ENCODE measurements around the gene MXRA7. TPM values are rescaled to one million over a fixed set of nuclear protein-coding genes. Genes with fewer than 3 reads are reported as not detected.
"Not testable (repeated sequence)": the region's sequence is repeated elsewhere in the genome, so short reads cannot be mapped to it uniquely, and the experiment has no call there.

MXRA7 gene
- total RNA-seq, 1 donor from 2014 or later = 54.0 TPM

DNA sequence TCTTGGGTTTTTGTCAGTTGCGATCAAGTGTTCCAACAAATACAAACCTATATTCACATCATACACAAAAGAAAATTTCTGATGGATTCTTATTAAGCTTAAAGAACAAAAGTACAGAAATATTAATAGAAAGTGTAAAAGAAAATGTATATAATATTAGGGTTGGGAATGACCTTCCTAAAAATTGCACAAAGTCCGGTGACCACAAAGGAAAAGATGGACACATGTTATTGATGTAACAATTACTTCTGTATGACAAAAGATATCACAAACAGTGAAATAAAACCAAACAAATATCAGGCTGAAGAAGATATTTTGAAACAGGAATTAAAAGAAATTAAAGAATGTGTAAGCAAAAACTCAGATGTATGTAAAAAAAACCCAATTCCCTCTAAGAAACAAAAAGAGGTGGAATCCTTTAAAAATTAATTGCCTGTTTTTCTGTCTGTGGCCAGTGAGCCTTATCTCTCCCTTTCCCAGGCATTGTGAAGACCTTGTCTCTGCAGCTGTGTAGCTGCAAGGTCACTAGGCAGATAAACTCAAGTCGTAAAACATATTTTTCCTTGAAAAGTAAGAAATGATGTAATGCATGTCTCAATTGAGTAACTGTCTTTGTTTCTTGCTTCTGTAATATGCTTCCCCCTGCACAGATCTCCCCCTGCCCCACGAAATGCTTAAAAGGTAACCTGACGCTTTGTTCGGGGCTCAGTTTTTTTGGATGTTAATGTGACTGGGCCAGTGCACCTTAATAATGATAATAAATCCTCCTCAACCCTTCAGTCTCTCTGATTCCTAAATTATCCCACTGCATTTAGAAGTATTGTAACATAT is 70.0 kb downstream of the MXRA7 start:
- H3K36me3 Mint-ChIP-seq (ENCODE audit: low read depth) = no peaks in the 10 kb centered on the region
- H3K27ac Mint-ChIP-seq (ENCODE audit: unreplicated experiment) = no peak overlapping the region
- TF ChIP-seq, protein P1, sequence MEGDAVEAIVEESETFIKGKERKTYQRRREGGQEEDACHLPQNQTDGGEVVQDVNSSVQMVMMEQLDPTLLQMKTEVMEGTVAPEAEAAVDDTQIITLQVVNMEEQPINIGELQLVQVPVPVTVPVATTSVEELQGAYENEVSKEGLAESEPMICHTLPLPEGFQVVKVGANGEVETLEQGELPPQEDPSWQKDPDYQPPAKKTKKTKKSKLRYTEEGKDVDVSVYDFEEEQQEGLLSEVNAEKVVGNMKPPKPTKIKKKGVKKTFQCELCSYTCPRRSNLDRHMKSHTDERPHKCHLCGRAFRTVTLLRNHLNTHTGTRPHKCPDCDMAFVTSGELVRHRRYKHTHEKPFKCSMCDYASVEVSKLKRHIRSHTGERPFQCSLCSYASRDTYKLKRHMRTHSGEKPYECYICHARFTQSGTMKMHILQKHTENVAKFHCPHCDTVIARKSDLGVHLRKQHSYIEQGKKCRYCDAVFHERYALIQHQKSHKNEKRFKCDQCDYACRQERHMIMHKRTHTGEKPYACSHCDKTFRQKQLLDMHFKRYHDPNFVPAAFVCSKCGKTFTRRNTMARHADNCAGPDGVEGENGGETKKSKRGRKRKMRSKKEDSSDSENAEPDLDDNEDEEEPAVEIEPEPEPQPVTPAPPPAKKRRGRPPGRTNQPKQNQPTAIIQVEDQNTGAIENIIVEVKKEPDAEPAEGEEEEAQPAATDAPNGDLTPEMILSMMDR (conservative IDR thresholded peaks at IDR 0.05) = no peak
- H3K27me3 Mint-ChIP-seq (ENCODE audit: low read depth) = no peaks in the 10 kb centered on the region
- H3K4me3 Mint-ChIP-seq = no peak overlapping the region
- peaks cover 43% of the 10 kb centered on the region for H3K4me1 Mint-ChIP-seq
- no peaks in the 10 kb centered on the region for H3K9me3 Mint-ChIP-seq
- DNase-seq (ENCODE audit: low read depth, low spot score) = no peak

DNA sequence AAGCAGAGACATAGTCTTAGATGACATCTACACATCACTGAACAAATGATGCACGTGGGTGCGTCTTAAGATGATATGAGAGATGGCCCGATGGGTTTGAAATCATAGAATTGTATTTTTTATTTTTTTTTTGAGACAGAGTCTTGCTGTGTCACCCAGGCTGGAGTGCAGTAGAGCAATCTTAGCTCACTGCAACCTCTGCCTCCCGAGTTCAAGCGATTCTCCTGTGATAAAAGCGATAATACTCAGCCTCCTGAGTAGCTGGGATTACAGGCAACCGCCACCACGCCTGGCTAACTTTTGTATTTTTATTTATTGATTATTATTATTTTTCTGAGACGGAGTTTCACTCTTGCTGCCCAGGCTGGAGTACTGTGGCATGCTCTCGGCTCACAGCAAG is 72.5 kb downstream of the MXRA7 start:
- DNase-seq (ENCODE audit: low read depth, low spot score) = no peak
- H3K27me3 Mint-ChIP-seq (ENCODE audit: low read depth) = no peaks in the 10 kb centered on the region
- H3K9me3 Mint-ChIP-seq = no peaks in the 10 kb centered on the region
- peaks cover 57% of the 10 kb centered on the region for H3K4me1 Mint-ChIP-seq
- no peak overlapping the region for H3K4me3 Mint-ChIP-seq
- H3K36me3 Mint-ChIP-seq (ENCODE audit: low read depth) = no peaks in the 10 kb centered on the region
- H3K27ac Mint-ChIP-seq (ENCODE audit: unreplicated experiment) = no peak overlapping the region
- TF ChIP-seq, protein P1 (conservative IDR thresholded peaks at IDR 0.05) = no peak

DNA sequence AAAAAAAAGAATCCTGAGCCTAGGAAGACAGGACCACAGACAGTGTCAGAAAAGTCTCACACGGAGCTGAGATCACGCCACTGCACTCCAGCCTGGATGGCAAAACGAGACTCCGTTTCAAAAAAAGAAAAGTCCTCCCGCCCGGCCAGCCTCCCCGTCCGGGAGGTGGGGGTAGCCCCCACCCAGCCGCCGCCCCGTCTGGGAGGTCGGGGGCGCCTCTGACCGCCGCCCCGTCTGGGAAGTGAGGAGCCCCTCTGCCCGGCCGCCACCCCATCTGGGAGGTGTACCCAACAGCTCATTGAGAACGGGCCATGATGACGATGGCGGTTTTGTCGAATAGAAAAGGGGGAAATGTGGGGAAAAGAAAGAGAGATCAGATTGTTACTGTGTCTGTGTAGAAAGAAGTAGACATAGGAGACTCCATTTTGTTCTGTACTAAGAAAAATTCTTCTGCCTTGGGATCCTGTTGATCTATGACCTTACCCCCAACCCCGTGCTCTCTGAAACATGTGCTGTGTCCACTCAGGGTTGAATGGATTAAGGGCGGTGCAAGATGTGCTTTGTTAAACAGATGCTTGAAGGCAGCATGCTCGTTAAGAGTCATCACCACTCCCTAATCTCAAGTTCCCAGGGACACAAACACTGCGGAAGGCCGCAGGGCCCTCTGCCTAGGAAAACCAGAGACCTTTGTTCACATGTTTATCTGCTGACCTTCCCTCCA is 74.1 kb downstream of the MXRA7 start:
- peaks cover 69% of the 10 kb centered on the region for H3K4me1 Mint-ChIP-seq
- H3K27ac Mint-ChIP-seq (ENCODE audit: unreplicated experiment) = peak overlapping the region; percentile 83

DNA sequence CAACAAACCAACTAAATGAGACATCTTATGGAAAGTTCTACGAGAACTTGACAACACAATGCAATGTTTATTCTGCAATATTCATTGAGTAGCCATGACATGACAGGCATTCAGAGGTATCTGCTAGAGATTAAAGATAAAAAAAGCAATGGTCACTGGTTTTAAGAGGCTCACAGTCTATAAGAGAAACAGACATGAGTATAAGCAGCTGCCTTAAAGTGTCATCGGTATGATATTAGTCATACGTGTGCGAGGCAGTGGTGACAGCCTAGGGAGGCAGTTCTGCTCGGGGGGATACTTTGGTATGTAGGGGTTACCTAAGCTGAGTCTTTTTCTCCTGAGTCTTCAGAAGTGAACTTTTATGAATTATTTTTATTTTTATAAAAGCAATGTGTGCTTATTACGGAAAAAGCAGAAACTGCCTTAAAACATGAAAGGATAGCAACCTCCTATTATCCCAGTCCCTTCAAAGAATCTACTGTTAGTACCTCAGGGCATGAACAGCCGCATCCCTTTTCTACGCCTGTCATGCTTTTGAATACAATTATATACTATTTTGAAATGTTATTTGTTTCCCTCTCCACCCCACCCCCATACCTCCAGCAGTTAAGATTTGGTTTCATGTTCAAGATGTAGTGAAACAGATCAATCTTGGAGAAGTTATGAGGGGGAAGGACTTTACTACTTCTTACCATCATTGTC is 75.0 kb downstream of the MXRA7 start:
- Mint-ChIP-seq H3K9me3 (no peaks in the 10 kb centered on the region), H3K36me3 (ENCODE audit: low read depth) (no peaks in the 10 kb centered on the region), H3K4me3 (peak overlapping the region; percentile 60), H3K27ac (ENCODE audit: unreplicated experiment) (peak overlapping the region; percentile 83), H3K27me3 (ENCODE audit: low read depth) (no peaks in the 10 kb centered on the region), H3K4me1 (peaks cover 67% of the 10 kb centered on the region)
- no peak for DNase-seq (ENCODE audit: low read depth, low spot score)
- TF ChIP-seq, protein P1 (conservative IDR thresholded peaks at IDR 0.05) = no peak

More for the DNA sequence above, 74.1 kb downstream of the MXRA7 start:
- H3K27me3 Mint-ChIP-seq (ENCODE audit: low read depth); H3K9me3 Mint-ChIP-seq; H3K36me3 Mint-ChIP-seq (ENCODE audit: low read depth); DNase-seq (ENCODE audit: low read depth, low spot score): not testable (repeated sequence)
- H3K4me3 Mint-ChIP-seq = peak overlapping the region; percentile 60

DNA sequence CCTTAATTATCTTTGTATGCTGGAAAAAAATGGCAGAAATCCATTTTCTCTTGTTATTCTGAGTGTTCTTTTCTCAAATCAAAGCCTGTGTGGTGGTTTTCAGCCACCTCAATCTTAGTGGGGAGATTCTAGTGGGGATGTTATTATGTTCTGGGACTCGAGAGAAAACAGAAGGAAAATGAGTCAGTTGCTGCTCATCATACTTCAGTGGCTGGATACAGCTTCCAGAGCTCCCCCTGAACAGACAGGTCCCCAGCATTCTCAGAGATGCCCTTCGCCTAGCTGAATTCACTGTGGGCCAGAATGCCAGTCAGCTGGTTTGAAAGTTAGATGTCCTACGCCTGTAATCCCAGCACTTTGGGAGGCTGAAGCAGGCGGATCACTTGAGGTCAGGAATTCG is 75.7 kb downstream of the MXRA7 start:
- no peaks in the 10 kb centered on the region for H3K27me3 Mint-ChIP-seq (ENCODE audit: low read depth)
- no peak for DNase-seq (ENCODE audit: low read depth, low spot score)
- no peaks in the 10 kb centered on the region for H3K9me3 Mint-ChIP-seq
- TF ChIP-seq, protein P1 (conservative IDR thresholded peaks at IDR 0.05) = no peak
- no peaks in the 10 kb centered on the region for H3K36me3 Mint-ChIP-seq (ENCODE audit: low read depth)
- H3K27ac Mint-ChIP-seq (ENCODE audit: unreplicated experiment) = no peak overlapping the region
- H3K4me1 Mint-ChIP-seq = peaks cover 65% of the 10 kb centered on the region
- H3K4me3 Mint-ChIP-seq = no peak overlapping the region
